NCI-H1105 (cell line): ENCODE results near the gene MAMDC4.
"Not testable (repeated sequence)": the region's sequence is repeated elsewhere in the genome, so short reads cannot be mapped to it uniquely, and the experiment has no call there.

Source experiments
- DNase-seq: peaks from one replicate; lab custom pipeline; 2025; lab: John Stamatoyannopoulos, UW

MAMDC4 gene

DNA sequence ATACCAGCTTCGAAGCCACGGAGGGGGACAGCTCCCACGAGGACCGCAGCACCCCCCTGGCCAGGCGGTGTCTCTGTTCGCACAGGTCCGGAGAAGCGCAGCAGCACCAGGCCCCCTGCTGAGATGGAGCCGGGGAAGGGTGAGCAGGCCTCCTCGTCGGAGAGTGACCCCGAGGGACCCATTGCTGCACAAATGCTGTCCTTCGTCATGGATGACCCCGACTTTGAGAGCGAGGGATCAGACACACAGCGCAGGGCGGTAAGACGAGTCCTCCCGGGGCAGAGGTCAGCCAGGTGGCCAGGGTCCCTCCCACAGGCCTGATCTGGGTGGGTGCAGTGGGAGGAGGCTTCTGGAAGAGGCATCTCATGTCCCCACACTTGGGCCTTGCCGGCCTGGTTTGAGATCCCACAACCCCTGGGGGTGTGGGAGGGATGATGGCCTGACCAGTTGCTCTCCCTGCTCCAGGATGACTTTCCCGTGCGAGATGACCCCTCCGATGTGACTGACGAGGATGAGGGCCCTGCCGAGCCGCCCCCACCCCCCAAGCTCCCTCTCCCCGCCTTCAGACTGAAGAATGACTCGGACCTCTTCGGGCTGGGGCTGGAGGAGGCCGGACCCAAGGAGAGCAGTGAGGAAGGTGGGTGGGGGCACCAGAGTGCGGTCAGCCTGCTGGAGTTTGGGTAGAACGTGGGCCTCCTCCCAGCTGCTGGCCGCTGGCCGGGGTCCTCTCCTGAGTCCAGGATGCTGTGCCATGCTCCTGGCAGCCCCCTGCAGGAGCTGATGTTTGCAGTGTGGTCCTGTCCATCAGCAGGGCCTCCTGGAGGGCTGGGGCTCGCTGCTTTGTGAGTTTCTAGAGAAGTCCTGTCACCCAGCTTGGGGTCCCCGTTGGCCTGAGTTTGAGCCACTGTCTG lies 12.7 kb upstream of the MAMDC4 start:
- no peak for DNase-seq

DNA sequence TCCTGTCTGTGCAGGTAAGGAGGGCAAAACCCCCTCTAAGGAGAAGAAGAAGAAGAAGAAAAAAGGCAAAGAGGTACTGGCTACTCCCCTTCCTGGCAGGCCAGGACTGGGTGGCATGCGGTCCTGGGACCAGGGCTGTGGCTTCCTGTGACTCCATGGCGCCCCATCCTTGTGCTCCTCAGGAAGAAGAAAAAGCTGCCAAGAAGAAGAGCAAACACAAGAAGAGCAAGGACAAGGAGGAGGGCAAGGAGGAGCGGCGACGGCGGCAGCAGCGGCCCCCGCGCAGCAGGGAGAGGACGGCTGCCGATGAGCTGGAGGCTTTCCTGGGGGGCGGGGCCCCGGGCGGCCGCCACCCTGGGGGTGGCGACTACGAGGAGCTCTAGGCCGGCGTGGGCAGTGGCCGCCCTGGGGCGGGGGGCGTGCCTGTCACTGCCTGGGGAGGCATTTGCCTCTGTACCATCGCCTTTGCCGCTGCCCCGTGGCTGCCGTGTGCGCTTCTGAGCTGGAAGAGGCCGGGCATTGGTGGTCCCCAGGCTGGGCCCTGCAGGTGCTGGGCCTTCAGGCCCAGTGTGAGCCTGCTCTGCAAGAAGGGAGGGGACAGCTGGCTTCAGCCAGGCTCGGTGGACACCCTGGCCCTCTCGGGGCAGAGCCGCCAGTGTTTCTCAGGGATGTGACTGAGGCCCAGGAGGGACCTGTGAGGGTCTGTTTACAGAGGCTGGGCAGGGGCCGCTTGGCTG lies 11.8 kb upstream of the MAMDC4 start:
- DNase-seq, result no peak

DNA sequence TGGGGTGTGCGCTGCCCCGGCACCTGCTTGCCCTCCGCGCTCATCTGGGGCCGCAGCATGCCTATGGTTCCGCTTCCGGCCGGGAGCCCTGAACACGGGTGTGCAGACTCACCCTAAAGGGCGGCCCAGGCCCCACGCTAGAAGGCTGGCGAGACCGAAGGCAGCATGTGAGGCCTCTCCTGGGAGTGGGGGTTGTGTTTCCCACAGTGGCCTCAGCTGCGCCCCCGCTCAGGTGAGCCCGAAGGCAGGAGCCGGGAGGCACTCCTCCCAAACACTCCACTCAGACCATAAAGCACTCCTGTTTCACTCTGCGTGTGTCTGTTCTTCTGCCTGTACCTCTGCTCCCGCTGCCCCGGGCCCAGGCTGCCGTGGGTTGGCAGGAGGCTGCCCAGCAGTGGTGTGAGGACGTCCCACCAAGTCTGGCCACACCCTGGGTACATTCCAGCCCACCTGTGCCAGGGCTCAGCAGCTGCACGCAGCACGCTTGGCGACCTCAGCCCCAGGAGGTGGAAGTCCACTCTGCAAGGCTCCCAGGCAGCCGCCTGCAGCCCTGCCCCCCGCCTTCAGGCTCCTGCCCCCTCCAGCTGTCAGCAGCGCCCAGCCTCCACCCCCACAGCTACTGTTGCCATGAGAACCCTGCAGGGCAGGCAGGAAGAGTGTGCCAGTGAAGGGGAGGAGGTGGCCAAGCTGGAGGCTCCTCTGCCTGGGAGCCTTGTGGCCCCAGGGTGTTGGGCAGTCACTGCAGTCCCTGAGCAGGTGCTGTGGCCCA lies 11.1 kb upstream of the MAMDC4 start:
- peak; percentile 68 for DNase-seq

DNA sequence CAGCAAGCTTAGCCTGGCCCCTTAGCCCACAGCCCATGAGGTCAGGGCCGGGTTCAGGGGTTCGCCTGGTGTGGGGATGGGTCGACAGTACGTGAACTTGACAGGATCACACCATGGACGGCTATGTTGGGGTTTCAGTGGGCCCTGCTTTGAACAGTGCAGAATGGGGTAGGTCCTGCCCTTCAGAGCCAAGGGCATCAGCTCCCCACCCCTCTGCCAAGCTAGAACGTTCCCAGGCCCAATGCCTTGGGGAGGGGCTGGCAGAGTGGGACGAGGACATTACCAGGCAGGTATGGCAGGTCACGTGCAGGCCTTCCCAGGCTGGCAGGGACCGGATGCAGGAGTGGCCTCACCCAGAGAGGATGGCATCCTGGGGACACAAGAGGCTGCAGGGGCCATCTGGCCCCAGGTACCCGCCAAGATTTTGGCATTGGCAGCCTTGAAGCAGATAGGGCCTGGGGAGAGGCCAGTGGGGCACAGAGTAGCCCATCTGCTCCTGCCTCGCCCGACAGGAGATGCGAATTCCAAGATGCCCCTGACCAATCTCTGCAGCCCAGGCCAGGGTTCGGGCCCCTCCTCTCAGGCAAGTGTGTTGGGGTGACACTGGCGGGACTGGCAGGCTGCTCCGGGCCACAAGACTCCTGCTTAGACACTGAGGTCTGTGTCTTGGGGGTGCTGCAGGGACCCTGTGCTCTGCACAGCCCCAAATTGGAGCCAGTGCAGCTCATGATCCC lies 10.3 kb upstream of the MAMDC4 start:
- not testable (repeated sequence) for DNase-seq

DNA sequence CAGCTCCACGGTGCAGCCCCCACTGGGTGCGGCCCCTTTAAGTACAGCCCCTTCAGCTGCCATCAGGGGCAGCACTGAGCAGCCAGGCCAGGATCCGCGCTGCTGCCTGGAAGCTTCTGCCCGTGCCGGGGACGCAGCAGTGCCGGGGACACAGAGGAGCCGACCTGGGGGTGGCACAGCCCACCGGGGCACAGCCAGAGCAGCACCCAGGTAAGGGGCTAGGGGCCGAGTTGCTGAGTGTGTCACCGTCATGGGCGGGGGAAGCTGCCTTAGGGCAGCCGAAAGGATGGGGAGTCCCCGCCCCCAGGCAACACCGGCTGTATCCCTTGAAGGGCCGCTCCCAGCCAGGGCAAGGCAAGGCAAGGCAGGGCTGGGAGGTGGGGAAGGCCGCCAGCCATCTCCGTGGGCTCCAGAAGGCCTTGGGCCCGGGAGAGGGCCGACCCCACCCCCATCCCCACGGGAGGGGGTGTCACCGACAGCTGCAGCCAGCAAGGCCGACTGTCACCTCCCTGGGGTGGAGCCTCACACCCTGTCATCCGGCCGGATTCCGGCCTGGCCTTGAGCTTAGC lies 9.7 kb upstream of the MAMDC4 start, which contains the start of gene AJM1:
TSS of gene AJM1 (plus strand) at position 99 of the 569 bp plus-strand sequence. CDS start 1,937 bp downstream, outside the sequence.
- peak; percentile 49 for DNase-seq

DNA sequence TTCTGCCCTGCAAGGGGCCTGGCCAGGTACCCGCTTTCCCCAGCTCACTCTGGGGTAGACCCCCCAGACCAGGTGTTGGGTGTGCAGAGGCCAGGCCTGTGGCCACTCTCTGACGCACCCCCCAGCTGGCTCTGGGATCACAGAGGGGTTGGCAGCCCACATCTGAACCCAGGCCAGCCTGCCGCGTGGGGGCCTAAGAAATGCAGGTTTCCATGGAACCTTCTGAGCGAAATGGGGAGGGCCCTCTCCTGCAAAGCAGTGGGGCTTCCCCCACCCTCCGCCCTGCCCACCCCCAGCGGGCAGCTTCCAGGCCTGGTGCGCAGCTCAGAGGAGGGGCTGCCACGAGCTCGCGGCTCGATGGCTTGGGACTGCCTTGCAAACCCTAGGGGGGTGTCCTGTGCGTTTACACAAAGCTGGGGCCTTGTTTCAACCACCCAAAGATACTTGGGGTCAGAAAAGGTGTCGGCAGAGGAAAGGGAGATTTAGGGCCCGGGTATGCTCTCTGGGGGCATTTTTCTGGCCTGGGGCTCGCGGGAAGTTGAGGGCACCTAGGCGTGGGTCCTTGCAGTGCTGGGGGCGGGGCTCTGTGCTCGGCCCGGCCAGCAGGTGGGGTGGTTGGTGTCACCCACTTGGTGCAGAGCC lies 8.9 kb upstream of the MAMDC4 start:
- DNase-seq, result not testable (repeated sequence)

DNA sequence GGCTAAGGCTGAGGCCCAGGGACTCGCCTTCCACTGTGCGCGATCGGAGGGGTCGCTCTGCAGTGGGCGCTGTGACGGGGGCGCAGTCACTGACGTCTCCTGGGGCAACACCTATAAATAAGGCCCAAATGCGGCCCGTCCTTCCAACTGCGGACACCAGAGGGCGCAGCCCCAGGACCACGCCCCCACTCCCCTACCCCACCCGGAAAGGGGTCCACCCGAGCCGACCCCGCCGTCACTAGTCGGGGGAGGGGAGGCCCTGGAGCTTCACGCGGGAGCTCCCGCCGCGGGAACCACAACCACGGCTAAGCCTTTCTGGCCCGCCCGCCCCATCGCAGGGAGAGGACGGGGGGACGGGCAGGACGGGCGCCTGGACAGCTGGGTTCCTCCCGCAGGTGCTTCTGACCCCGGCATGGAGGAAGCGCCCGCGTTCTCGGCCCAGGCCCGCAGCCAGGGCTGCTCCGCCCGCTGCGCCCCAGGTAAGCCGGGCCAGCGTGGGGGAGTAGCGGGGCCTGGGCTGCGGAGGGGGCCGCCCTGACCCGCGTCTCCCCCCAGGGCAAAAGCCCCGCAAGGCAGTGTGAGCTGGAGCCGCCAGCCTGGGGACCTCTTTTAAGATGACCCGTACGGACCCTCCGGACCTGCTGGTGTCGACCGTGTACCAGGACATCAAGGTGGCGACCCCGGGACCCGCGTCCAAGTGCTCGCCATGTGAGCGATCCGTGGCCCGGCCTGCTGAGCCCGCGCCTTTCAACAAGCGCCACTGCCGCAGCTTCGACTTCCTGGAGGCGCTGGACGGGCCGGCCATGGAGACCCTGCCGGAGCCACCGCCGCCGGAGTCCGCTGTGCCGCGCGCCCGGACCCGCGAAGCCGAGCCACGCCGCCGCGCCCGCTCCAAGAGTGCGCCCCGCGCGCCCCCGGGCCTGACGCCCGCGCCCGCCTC lies 8.1 kb upstream of the MAMDC4 start:
- not testable (repeated sequence) for DNase-seq

DNA sequence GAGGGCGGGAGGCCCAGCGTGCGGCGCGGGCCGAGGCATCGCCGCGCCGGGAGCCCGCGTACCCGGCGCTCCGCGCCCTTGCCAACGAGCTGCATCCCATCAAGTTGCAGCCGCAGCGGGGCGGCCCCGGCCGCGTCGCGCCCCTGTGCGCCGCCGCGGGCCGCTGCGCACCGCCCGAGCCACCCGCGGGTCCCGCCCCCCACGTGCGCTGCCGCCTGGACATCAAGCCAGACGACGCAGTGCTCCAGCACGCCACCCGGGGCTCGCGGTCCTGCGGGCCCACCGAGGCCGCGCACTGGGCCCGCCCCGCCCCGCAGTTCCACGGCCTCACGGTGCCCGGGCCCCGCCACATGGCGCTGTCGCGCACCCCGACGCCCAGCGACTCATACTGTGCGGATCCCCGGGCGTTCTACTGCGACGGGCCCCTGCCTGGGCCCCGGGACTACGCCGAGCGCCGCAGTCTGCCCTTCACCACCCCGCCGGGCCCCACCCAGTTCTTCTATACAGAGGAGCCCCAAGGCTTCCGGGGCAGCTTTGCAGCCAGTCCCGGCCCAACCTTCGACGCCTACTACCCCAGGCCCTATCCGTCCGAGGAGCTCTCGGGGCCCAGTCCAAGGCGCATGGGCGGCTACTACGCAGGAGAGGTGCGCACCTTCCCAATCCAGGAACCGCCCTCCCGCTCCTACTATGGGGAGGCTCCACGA lies 7.2 kb upstream of the MAMDC4 start:
- DNase-seq, result no peak

DNA sequence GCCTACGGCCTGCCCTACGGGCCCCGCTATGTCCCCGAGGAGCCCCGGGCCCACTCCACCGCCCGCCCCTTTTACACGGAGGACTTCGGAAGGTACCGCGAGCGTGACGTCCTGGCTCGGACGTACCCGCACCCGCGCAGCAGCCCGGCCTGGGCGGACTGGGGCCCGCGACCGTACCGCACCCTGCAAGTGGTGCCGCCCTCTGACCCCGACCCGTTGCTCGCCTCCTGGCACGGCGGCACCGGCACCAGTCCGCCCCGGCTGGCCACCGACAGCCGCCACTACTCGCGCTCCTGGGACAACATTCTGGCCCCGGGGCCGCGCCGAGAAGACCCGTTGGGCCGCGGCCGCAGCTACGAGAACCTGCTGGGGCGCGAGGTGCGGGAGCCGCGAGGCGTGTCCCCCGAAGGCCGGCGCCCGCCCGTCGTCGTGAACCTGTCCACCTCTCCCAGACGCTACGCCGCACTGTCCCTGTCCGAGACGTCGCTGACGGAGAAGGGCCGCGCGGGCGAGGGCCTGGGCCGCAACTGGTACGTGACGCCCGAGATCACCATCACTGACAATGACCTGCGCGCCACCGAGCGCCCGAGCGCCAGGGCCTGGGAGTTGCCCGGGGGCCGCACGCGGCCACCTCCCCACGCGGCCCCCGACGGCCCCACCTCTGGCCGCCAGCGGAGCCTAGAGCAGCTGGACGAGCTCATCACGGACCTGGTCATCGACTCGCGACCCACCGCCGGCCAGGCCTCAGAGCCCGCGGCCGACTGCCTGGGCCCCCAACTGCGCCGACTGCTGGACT lies 6.5 kb upstream of the MAMDC4 start:
- DNase-seq, result no peak

DNA sequence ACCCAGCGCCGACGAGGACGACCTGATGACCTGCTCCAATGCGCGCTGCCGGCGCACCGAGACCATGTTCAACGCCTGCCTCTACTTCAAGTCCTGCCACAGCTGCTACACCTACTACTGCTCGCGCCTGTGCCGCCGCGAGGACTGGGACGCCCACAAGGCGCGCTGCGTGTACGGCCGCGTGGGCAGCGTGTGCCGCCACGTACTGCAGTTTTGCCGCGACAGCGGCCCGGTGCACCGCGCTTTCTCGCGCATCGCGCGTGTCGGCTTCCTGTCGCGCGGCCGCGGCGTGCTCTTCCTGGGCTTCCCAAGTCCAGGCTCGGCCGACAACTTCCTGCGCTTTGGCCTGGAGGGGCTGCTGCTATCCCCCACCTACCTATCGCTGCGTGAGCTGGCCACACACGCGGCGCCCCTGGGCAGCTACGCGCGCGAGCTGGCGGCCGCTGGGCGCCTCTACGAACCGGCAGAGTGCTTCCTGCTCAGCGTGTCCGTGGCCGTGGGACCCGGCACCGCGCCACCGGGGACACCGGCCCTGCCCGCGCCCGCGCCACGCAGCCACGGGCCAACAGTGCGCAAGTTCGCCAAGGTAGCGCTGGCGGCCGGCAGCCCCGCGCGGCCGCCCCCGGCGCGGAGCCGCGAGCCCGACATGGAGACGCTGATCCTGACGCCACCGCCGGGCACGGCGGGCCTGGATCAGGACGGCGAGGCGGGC lies 5.6 kb upstream of the MAMDC4 start:
- DNase-seq, result no peak

DNA sequence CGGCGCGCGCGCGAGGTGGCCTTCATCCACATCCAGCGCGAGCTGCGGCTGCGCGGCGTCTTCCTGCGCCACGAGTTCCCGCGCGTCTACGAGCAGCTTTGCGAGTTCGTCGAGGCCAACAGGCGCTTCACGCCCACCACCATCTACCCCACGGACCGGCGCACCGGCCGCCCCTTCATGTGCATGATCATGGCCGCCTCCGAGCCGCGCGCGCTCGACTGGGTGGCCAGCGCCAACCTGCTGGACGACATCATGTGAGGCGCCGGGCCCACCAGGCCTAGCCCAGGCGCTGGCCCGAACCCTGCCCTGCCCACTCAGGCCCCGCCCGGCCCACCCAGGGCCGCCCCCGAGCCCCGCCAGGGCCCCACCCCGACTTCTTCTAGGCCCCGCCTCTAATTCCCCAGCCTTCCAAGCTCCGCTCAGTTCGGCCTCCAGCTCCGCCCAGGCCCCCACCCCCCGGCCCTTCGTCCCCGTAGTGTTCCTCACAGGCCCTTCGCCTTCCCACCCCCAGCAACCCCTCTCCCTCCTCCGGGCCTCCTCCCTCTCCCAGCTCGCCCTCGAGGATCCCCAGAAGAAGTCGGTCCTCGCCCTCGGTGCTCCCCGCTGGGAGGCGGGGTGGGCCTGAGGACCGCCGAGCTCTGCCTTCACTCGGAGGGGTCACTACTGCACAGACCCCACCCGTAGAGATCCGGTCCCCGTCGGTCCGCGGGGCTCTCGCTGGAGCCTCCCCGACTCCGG lies 4.9 kb upstream of the MAMDC4 start:
- peak; percentile 43 for DNase-seq

DNA sequence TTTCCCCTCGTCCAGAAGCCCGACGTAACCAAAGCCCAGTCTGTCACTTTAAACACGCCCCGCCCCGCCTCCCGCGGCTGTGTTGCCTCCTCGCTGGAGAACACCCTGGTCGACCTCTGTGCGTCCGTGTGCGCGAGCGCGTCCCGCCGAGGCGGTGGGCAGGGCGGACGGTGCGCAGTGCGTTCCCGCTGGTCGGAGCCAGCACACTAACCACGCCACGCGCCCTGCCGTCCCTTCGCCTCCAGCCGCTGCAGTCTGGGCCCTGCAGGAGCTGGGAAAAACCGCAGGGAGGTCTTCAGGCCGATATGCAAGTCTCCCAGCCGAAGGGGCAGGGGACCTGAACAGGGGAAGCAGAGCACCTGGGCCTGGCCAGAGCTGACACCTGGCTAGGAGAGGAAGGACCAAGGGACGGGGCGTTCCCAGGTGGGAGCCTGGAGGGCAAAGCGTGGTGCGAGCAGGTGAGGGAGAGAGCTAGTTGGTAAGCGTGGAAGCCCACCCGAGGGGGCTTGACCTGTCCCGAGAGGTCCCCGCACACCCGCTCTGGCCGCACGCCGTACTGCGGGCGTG lies 4.2 kb upstream of the MAMDC4 start:
- peak; percentile 62 for DNase-seq

DNA sequence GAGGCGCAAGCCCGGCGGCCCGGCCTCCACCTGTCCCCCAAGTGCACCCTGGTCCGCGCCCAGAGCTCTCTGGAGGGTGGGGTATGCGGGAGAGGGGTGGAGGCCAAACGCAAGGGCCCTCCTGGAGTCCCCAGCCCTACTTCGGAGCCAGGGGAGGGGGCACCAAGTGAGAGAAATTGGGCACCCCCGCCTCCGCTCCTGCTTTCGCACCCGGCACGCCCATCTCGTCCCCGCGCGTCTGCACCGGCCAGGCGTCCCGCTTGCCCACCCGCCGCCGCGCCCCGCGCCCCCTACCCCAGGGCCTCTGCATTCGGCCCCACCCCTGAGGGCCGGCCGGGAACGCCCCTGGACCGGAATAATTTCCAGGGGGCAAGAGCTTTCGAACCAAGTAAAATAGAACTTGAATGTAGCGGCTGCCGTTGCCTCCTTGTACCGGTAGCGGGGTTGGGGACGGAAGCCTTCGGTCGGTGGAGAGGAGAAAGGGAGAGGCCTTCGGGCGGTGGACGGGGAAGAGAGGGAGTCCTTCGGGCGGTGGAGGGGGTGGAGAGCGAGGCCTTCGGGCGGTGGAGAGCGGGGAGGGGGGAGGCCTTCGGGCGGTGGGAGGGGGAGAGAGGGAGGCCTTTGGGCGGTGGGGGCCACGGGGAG lies 3.6 kb upstream of the MAMDC4 start:
- peak; percentile 51 for DNase-seq

DNA sequence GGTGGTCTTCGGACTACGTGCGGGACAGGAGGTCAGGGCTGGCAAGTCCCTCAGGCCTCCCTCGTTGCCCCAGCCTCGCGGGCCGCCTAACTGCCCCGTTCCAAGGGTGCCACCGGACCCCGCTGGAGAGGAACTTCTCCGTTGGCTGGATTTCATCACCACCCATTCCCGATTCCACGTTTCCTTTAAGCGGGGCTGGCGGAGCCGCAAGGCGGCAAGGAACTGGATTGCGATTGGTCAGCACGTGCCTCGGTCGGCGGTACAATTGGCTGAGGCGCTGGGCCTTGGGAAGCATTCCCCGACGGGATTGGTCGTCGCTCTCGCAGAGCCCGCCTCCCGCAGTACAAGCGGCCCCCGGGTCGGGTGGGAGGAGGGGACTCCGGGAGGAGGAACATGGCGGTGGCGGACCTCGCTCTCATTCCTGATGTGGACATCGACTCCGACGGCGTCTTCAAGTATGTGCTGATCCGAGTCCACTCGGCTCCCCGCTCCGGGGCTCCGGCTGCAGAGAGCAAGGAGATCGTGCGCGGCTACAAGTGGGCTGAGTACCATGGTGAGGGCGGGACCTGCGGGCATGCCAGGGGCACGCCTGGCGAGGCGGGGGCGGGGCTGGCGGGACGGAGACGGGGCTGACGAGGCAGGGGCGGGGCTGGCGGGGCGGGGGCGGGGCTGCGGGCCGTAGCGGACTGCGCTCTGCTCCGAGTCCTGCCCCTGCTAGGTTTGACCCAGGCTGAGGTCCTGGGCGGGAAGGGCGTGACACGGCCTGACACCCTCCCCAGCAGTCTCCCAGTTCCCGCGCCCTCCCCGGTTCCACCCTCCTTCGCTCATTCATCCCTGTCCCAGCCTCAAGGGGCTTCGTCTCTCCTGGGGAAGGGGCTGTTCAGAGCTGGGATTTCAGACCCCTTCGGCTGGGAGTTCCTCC lies 2.8 kb upstream of the MAMDC4 start, which contains the start of gene PHPT1:
TSS of gene PHPT1 (plus strand) at position 372 of the 922 bp plus-strand sequence. CDS start at position 394, 22 bp downstream.
- DNase-seq, result peak; percentile 97
